ENCODE results near the gene MPHOSPH6. TPM values are rescaled to one million over a fixed set of nuclear protein-coding genes. Genes with fewer than 3 reads are reported as not detected.

Gene MPHOSPH6
- total and polyA plus RNA-seq, 2 donors (not counting 3 experiments of a cell fraction or from before 2014, with no cell fraction given), result 10.9 to 32.0 TPM

- Histone ChIP-seq H3K9me3 (replicated peaks; ENCODE audit: control insufficient read depth, insufficient read depth, low read length) (no peaks in the 10 kb centered on the region), H3K4me2 (ENCODE audit: insufficient read depth, low read length) (no peak overlapping the region), H3K9ac (replicated peaks; ENCODE audit: extremely low read depth, insufficient read depth, low read length) (no peak overlapping the region), H3K27me3 (ENCODE audit: control insufficient read depth in 2 of 2, insufficient read depth in 2 of 2, low read length in 2 of 2) (no peaks in the 10 kb centered on the region), H2AFZ (ENCODE audit: low read depth, low read length) (no peak overlapping the region), H3K9me1 (replicated peaks; ENCODE audit: control insufficient read depth, extremely low read depth, insufficient read depth, low read length) (no peaks in the 10 kb centered on the region), H3K79me2 (ENCODE audit: control insufficient read depth, insufficient read depth, low read length) (no peaks in the 10 kb centered on the region), H3K27ac (ENCODE audit: insufficient read depth, low read depth, low read length) (no peak overlapping the region), H4K20me1 (replicated peaks; ENCODE audit: control insufficient read depth, extremely low read depth, insufficient read depth, low read length) (no peaks in the 10 kb centered on the region), H3K4me3 (replicated peaks in 1 of 3; ENCODE audit: insufficient read depth in 1 of 3, low read depth in 1 of 3, low read length in 3 of 3) (no peak overlapping the region), H3K4me1 (ENCODE audit: control insufficient read depth, extremely low read depth, insufficient read depth, low read length) (no peaks in the 10 kb centered on the region), H3K36me3 (ENCODE audit: control insufficient read depth in 2 of 2, extremely low read depth in 1 of 2, insufficient read depth in 2 of 2, low read length in 2 of 2) (no peaks in the 10 kb centered on the region)
- ChIA-PET POLR2A (no interaction called here), CTCF (no interaction called here)
- no peak for DNase-seq (ENCODE audit: low read depth, low spot score)
- dilution Hi-C loops (cut with MboI; ENCODE audit: extremely low pct_ligation_motif_present, low sequenced_read_pairs), result no loop called here
- no peak for FAIRE-seq
- BruUV-seq (replicated peaks), result no TSS peak
- intact Hi-C loops (cut with micrococcal nuclease), result no loop called here
- TF ChIP-seq EZH2 (IDR thresholded peaks at IDR 0.05; ENCODE audit: borderline replicate concordance, low read depth, low read length, severe bottlenecking) (no peak), FOS (IDR thresholded peaks at IDR 0.05; ENCODE audit: borderline replicate concordance, insufficient read depth, low read length) (no peak), MAX (IDR thresholded peaks at IDR 0.05; ENCODE audit: insufficient read depth, insufficient read length) (no peak)
Measured at GRCh38 chr16:82119405-82119804, 50.6 kb downstream of the MPHOSPH6 start.

GRCh38 chr16:82118749-82119148 is 51.3 kb downstream of the MPHOSPH6 start:
- DNase-seq (ENCODE audit: low read depth, low spot score) (no peak), FAIRE-seq (no peak)
- H3K4me2 ChIP-seq (ENCODE audit: insufficient read depth, low read length), result no peak overlapping the region
- intact Hi-C loops (cut with micrococcal nuclease), result no loop called here
- TF ChIP-seq JUN (IDR thresholded peaks at IDR 0.05; ENCODE audit: borderline replicate concordance, insufficient read depth, insufficient read length, low read depth) (no peak), POLR2AphosphoS5 (IDR thresholded peaks at IDR 0.05; ENCODE audit: insufficient read depth, low read depth, low read length) (no peak), GATA2 (IDR thresholded peaks at IDR 0.05; ENCODE audit: insufficient read depth, insufficient read length, low read depth, low read length) (no peak), FOS (IDR thresholded peaks at IDR 0.05; ENCODE audit: borderline replicate concordance, insufficient read depth, low read length) (no peak), MAX (IDR thresholded peaks at IDR 0.05; ENCODE audit: insufficient read depth, insufficient read length) (no peak), MYC (IDR thresholded peaks at IDR 0.05; ENCODE audit: low read depth, low read length) (no peak), EZH2 (IDR thresholded peaks at IDR 0.05; ENCODE audit: borderline replicate concordance, low read depth, low read length, severe bottlenecking) (no peak), CTCF (IDR thresholded peaks at IDR 0.05; ENCODE audit: extremely low read depth in 1 of 2, insufficient read depth in 1 of 2, low read depth in 1 of 2, low read length in 2 of 2) (no peak), POLR2A (IDR thresholded peaks at IDR 0.05; ENCODE audit: low read depth, low read length) (no peak)
- no peak overlapping the region for H3K9ac ChIP-seq (replicated peaks; ENCODE audit: extremely low read depth, insufficient read depth, low read length)
- POLR2A ChIA-PET, result no interaction called here
- H3K27me3 ChIP-seq (ENCODE audit: control insufficient read depth in 2 of 2, insufficient read depth in 2 of 2, low read length in 2 of 2), result no peaks in the 10 kb centered on the region
- no peaks in the 10 kb centered on the region for H3K36me3 ChIP-seq (ENCODE audit: control insufficient read depth in 2 of 2, extremely low read depth in 1 of 2, insufficient read depth in 2 of 2, low read length in 2 of 2)
- BruUV-seq (replicated peaks), result no TSS peak
- no peak overlapping the region for H2AFZ ChIP-seq (ENCODE audit: low read depth, low read length)
- H3K4me3 ChIP-seq (replicated peaks in 1 of 3; ENCODE audit: insufficient read depth in 1 of 3, low read depth in 1 of 3, low read length in 3 of 3), result no peak overlapping the region
- no peaks in the 10 kb centered on the region for H3K79me2 ChIP-seq (ENCODE audit: control insufficient read depth, insufficient read depth, low read length)
- no peaks in the 10 kb centered on the region for H3K9me1 ChIP-seq (replicated peaks; ENCODE audit: control insufficient read depth, extremely low read depth, insufficient read depth, low read length)
- H3K9me3 ChIP-seq (replicated peaks; ENCODE audit: control insufficient read depth, insufficient read depth, low read length), result no peaks in the 10 kb centered on the region
- H3K4me1 ChIP-seq (ENCODE audit: control insufficient read depth, extremely low read depth, insufficient read depth, low read length), result no peaks in the 10 kb centered on the region
- CTCF ChIA-PET, result no interaction called here
- dilution Hi-C loops (cut with MboI; ENCODE audit: extremely low pct_ligation_motif_present, low sequenced_read_pairs), result no loop called here
- H3K27ac ChIP-seq (ENCODE audit: insufficient read depth, low read depth, low read length), result no peak overlapping the region
- no peaks in the 10 kb centered on the region for H4K20me1 ChIP-seq (replicated peaks; ENCODE audit: control insufficient read depth, extremely low read depth, insufficient read depth, low read length)

Data from endothelial cell of umbilical vein (primary cell).